GM12878 (cell line): Measurements from ENCODE around the gene BICRA. TPM values are rescaled to one million over a fixed set of nuclear protein-coding genes. Genes with fewer than 3 reads are reported as not detected.

ENCODE experiments used
- ATAC-seq: fragments of 200-7000 bp; cut with Tn5 transposase; 3 replicates; pipeline ENCODE4 v1.9.1; 2020; ENCODE audit warnings: mild to moderate bottlenecking, moderate library complexity
- BruUV-seq: library from RNA; stranded (reverse); fragments of 400-500 nt; replicated peaks from 2 replicates; lab custom pipeline; 2021; lab: Mats Ljungman, UMichigan
- CTCF ChIA-PET: fragments of 300-600 bp; sonication (Branson Sonifier 250); formaldehyde crosslinking; extraction: SDS; loops from one replicate; lab custom pipeline; 2021; ENCODE audit warnings: inconsistent platforms; lab: Yijun Ruan, JAX
- POLR2A ChIA-PET: fragments of 350-600 bp; formaldehyde crosslinking; extraction: SDS; loops from one replicate; lab custom pipeline; 2021; ENCODE audit warnings: inconsistent platforms; lab: Charles Lee
- RAD21 ChIA-PET: fragments of 300-600 bp; sonication (Branson Sonifier 250); formaldehyde crosslinking; loops from one replicate; lab custom pipeline; 2023; ENCODE audit warnings: antibody characterized with exemption; ENCODE audit not compliant: unreplicated experiment; lab: Charles Lee
- SMC1A ChIA-PET: fragments of 300-600 bp; sonication (Branson Sonifier 250); formaldehyde crosslinking; loops from one replicate; lab custom pipeline; 2023; ENCODE audit not compliant: unreplicated experiment, uncharacterized antibody; lab: Charles Lee
- DNase-seq: peaks from one replicate; pipeline ENCODE4 v3.0.0-alpha.2; 2011; ENCODE audit warnings: low read depth, low spot score
- FAIRE-seq: peaks from 3 replicates; lab custom pipeline; 2011; peaks lifted over from hg19 to GRCh38; lab: Jason Lieb, UNC
- H2AFZ ChIP-seq: 2 replicates; pipeline ENCODE4 v1.6.0; 2011; ENCODE audit warnings: low read depth, low read length, control low read depth; ENCODE audit not compliant: control insufficient read depth
- H3K27ac ChIP-seq: 2 replicates; pipeline ENCODE4 v1.5.1; 2011; ENCODE audit warnings: control low read depth; ENCODE audit not compliant: control insufficient read depth, insufficient read depth
- H3K27me3 ChIP-seq, 2 experiments: replicated peaks in 1 of 2; 2 replicates each; pipeline versions ENCODE4 v1.6.0 to v1.6.1; 2011; ENCODE audit warnings: low read length in 1 of 2; ENCODE audit not compliant: control insufficient read depth in 2 of 2, insufficient read depth in 2 of 2
- H3K36me3 ChIP-seq, 2 experiments: 2 replicates each; pipeline ENCODE4 v1.5.1; 2011; ENCODE audit warnings: low read length in 1 of 2; ENCODE audit not compliant: control insufficient read depth in 2 of 2, insufficient read depth in 2 of 2
- H3K4me1 ChIP-seq: 2 replicates; pipeline ENCODE4 v1.6.1; 2011; ENCODE audit warnings: mild to moderate bottlenecking, low read length, moderate library complexity, mixed read lengths; ENCODE audit not compliant: control insufficient read depth, insufficient read depth
- H3K4me2 ChIP-seq: 2 replicates; pipeline ENCODE4 v1.6.0; 2011; ENCODE audit warnings: control low read depth; ENCODE audit not compliant: control insufficient read depth, insufficient read depth
- H3K4me3 ChIP-seq: fragments of 200-600 bp; sonication (generic); 2 replicates; pipeline ENCODE4 v1.5.1; 2016
- H3K79me2 ChIP-seq: 2 replicates; pipeline ENCODE4 v1.6.0; 2011; ENCODE audit warnings: low read length; ENCODE audit not compliant: control insufficient read depth, insufficient read depth
- H3K9ac ChIP-seq: 2 replicates; pipeline ENCODE4 v1.8.0; 2011; ENCODE audit warnings: low read length, control low read depth, mixed read lengths; ENCODE audit not compliant: control insufficient read depth, insufficient read depth
- H3K9me3 ChIP-seq: replicated peaks from 3 replicates; pipeline ENCODE4 v1.5.1; 2011; ENCODE audit warnings: mild to moderate bottlenecking, low read length; ENCODE audit not compliant: control insufficient read depth, insufficient read depth
- H4K20me1 ChIP-seq: 2 replicates; pipeline ENCODE4 v1.6.0; 2011; ENCODE audit not compliant: control insufficient read depth, insufficient read depth
- HDAC6 ChIP-seq: fragments of 200-600 bp; sonication (generic); IDR thresholded peaks from one replicate; pipeline ENCODE4 v1.8.0; 2017; ENCODE audit warnings: antibody characterized with exemption; ENCODE audit not compliant: unreplicated experiment
- PAX8 ChIP-seq: fragments of 450-650 bp; IDR thresholded peaks from 2 replicates; pipeline ENCODE4 v1.6.1; 2017; ENCODE audit warnings: mild to moderate bottlenecking, moderate library complexity
- SP1 ChIP-seq: IDR thresholded peaks from one replicate; pipeline ENCODE4 v1.6.1; 2011; ENCODE audit warnings: low read depth, low read length
- SPI1 ChIP-seq: IDR thresholded peaks from 2 replicates; pipeline ENCODE4 v1.6.1; 2011; ENCODE audit warnings: low read depth, mild to moderate bottlenecking, low read length, moderate library complexity, borderline replicate concordance; ENCODE audit not compliant: insufficient read depth
- SREBF1 ChIP-seq: IDR thresholded peaks from 2 replicates; pipeline ENCODE4 v1.6.1; 2012; ENCODE audit warnings: mild to moderate bottlenecking, low read length
- WGBS: methylation state at CpG from one replicate; pipeline ENCODE4 v1.1.6; 2016; ENCODE audit warnings: low lambda C conversion rate; ENCODE audit not compliant: insufficient replicate concordance, insufficient coverage; ENCODE audit errors: missing lambda C conversion rate; 5-methylcytosine and 5-hydroxymethylcytosine counted together
- in situ Hi-C: fragments of 300-500 bp; cut with MboI; formaldehyde crosslinking; loops from 9 replicates; pipeline ENCODE4 v1.14.3; 2018; ENCODE audit warnings: mixed read lengths
- intact Hi-C: fragments of 100-400 bp; cut with micrococcal nuclease; formaldehyde crosslinking; loops from one replicate; pipeline ENCODE4 v1.14.2; 2022; ENCODE audit not compliant: unreplicated experiment
- polyA plus RNA-seq, 11 experiments: library from polyadenylated mRNA; depleted of rRNA in 4 of 11; unstranded in 6 of 11; stranded (reverse) in 5 of 11; fragments of >200 nt; fragmentation: Nextera tagmentation in 4 of 11; fragmentation: Illumina TruSeq in 1 of 11; extraction: Ambion mirVana in 4 of 11; extraction: Trizol in 1 of 11; gene quantifications; 1 replicate in 1 of 11; 2 replicates in 10 of 11; pipeline versions ENCODE4 v1.2.1 to v1.2.3, GENCODE V29; 2011 to 2016; ENCODE audit warnings: inconsistent platforms in 2 of 11, missing spikeins in 2 of 11, low read depth in 1 of 11
- total RNA-seq, 4 experiments: library from RNA; depleted of rRNA in 3 of 4; stranded (reverse); fragments of >200 nt in 3 of 4; fragmentation: Illumina TruSeq in 1 of 4; extraction: Trizol in 1 of 4; gene quantifications; 2 replicates each; pipeline versions ENCODE4 v1.2.1 to v1.2.3, GENCODE V29; 2013 to 2021
- TF ChIP-seq, protein P1 (sequence below): IDR thresholded peaks from 2 replicates; pipeline ENCODE4 v1.6.1; 2011; ENCODE audit warnings: borderline replicate concordance, low read depth, mild to moderate bottlenecking, moderate library complexity, mixed read lengths, low read length; ENCODE audit not compliant: insufficient read depth; ENCODE audit errors: extremely low read length

BICRA gene
- total and polyA plus RNA-seq, 10 of the 15 experiments (the other 5 are each of a cell fraction or from before 2014, with no cell fraction given), result 0.11 to 15.3 (median 1.3) TPM

DNA sequence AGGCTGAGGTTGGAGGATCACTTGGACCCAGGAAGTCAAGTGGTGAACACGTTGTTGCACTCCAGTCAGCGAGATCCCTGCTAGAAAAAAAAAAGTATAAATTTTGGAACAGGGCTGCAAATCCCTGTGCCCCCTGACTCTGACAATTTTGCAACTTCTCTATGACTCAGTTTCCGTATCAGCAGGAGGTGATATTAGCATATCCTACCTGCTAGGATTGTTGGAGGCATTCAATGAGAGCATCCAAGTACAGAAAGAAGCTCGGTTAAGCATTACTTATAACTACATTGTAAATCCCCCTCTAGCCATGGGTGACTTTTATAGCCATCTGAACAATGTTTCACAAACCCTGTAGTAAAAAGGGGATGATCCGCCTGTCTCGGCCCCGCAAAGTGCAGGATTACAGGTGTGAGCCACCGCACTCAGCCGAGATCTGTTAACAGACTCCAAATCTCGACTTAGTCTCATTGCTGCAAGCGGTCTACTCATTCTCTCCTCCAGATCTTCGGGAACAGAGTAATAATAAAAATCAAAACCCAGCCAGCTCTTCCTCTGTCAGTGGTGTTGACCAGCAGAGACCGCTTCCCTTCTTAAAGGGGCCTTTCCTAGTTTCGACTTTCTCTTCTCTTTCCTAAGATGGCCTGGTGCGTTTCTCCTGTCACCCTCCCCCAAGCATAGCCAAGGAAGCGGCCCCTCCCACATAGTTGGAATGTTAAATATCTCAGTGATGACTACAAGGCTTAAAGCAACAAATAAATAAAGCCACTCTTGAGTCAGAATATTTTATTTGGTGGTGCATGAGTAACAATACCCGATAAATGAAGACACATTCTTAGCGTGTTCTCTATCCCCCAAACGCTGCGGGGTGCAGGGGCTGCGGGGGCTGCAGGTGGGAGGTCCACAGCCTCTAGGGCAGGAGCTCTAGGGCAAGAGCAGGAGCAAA is 10.3 kb upstream of the BICRA start:
- Histone ChIP-seq H3K36me3 (no peaks in the 10 kb centered on the region), H3K27me3 (no peaks in the 10 kb centered on the region; a peak in 1 of 4 replicates), H3K9ac (no peak overlapping the region), H3K27ac (no peak overlapping the region), H3K4me3 (peak overlapping the region; percentile 20; the same call in 1 of the 2 replicates), H3K79me2 (no peaks in the 10 kb centered on the region), H3K4me1 (peaks cover 11% of the 10 kb centered on the region), H4K20me1 (no peaks in the 10 kb centered on the region), H2AFZ (peak overlapping the region; percentile 3; the same call in 1 of the 2 replicates), H3K9me3 (no peaks in the 10 kb centered on the region), H3K4me2 (peak overlapping the region; percentile 70)
- 59% methylated on average over 21 of the region's 21 CpGs for WGBS
- ChIA-PET CTCF (interaction anchor here (1.0 to 3.4 kb wide), 2 partner anchors 83 kb away, joined by 3 to 14 read pairs; no protein-coding TSS in a partner anchor), SMC1A (interaction anchor here (1.2 kb wide), 1 partner anchor 10 kb away, joined by 3 read pairs; the partner anchor contains the start of gene BICRA), POLR2A (interaction anchor here (0.7 to 1.4 kb wide), 3 partner anchors 80 to 888 kb away, joined by 3 to 4 read pairs (median 3); no protein-coding TSS in a partner anchor), RAD21 (interaction anchor here (1.2 kb wide), 1 partner anchor 85 kb away, joined by 3 read pairs; no protein-coding TSS in a partner anchor)
- DNase-seq, result no peak
- in situ Hi-C loops, result no loop called here
- ATAC-seq, result no peak
- intact Hi-C loops, result no loop called here
- FAIRE-seq, result no peak
- TF ChIP-seq PAX8 (no peak), SPI1 (peak; percentile 16; the same call in 1 of the 2 replicates), SP1 (no peak), SREBF1 (no peak), HDAC6 (no peak)
- TF ChIP-seq, protein P1, sequence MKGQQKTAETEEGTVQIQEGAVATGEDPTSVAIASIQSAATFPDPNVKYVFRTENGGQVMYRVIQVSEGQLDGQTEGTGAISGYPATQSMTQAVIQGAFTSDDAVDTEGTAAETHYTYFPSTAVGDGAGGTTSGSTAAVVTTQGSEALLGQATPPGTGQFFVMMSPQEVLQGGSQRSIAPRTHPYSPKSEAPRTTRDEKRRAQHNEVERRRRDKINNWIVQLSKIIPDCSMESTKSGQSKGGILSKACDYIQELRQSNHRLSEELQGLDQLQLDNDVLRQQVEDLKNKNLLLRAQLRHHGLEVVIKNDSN, result no peak
- no TSS peak for BruUV-seq
